Neuronal stem cell (in vitro differentiated cells): ENCODE data around the gene NAALADL2.

Source experiments
- DNase-seq: peaks from one replicate; pipeline ENCODE4 v3.0.0-alpha.2; 2013; ENCODE audit warnings: low spot score
- H2AFZ ChIP-seq: one replicate; pipeline ENCODE4 v1.6.1; 2013; ENCODE audit warnings: mild to moderate bottlenecking, low read length, inconsistent platforms
- H2AK5ac ChIP-seq: 2 replicates; pipeline ENCODE4 v1.6.1; 2013; ENCODE audit warnings: low read depth, mild to moderate bottlenecking, inconsistent platforms, low read length, moderate library complexity, mixed read lengths
- H2BK120ac ChIP-seq: 2 replicates; pipeline ENCODE4 v1.6.1; 2013; ENCODE audit warnings: low read depth, mild to moderate bottlenecking, inconsistent platforms, low read length, moderate library complexity, mixed read lengths
- H2BK12ac ChIP-seq: one replicate; pipeline ENCODE4 v1.6.1; 2013; ENCODE audit warnings: low read length, inconsistent platforms
- H2BK15ac ChIP-seq: 2 replicates; pipeline ENCODE4 v1.6.1; 2013; ENCODE audit warnings: mild to moderate bottlenecking, low read length, inconsistent platforms, mixed read lengths
- H2BK5ac ChIP-seq: one replicate; pipeline ENCODE4 v1.6.1; 2013; ENCODE audit warnings: inconsistent platforms, mild to moderate bottlenecking, low read length, moderate library complexity
- H3K14ac ChIP-seq: one replicate; pipeline ENCODE4 v1.6.1; 2013; ENCODE audit warnings: low read length, inconsistent platforms
- H3K18ac ChIP-seq: 2 replicates; pipeline ENCODE4 v1.6.1; 2013; ENCODE audit warnings: low read length, inconsistent platforms
- H3K23ac ChIP-seq: 2 replicates; pipeline ENCODE4 v1.6.1; 2013; ENCODE audit warnings: low read depth, mild to moderate bottlenecking, mixed read lengths, low read length, inconsistent platforms; ENCODE audit not compliant: poor library complexity
- H3K27ac ChIP-seq: replicated peaks from 3 replicates; pipeline ENCODE4 v1.5.1; 2013; ENCODE audit warnings: low read length, inconsistent platforms
- H3K27me3 ChIP-seq, 3 experiments: 2 replicates each; pipeline ENCODE4 v1.6.1; 2013; ENCODE audit warnings: low read length in 3 of 3, mild to moderate bottlenecking in 2 of 3, inconsistent platforms in 1 of 3, low read depth in 1 of 3, mixed read lengths in 1 of 3, moderate library complexity in 1 of 3; ENCODE audit not compliant: control insufficient read depth in 3 of 3, insufficient read depth in 3 of 3
- H3K36me3 ChIP-seq, 2 donors: replicated peaks in 1 of 2; 2 replicates each; pipeline ENCODE4 v1.6.1; 2013; ENCODE audit warnings: low read length in 2 of 2; ENCODE audit not compliant: control insufficient read depth in 2 of 2, insufficient read depth in 2 of 2
- H3K4ac ChIP-seq: 2 replicates; pipeline ENCODE4 v1.6.1; 2013; ENCODE audit warnings: inconsistent platforms, mild to moderate bottlenecking, low read length, moderate library complexity
- H3K4me1 ChIP-seq, 2 donors: 1 replicate in 1 of 2; 2 replicates in 1 of 2; pipeline ENCODE4 v1.6.1; 2013; ENCODE audit warnings: low read length in 2 of 2, low read depth in 1 of 2; ENCODE audit not compliant: control insufficient read depth in 2 of 2, insufficient read depth in 1 of 2
- H3K4me2 ChIP-seq: one replicate; pipeline ENCODE4 v1.6.1; 2013; ENCODE audit warnings: mild to moderate bottlenecking, low read length, inconsistent platforms; ENCODE audit not compliant: insufficient read depth, poor library complexity, severe bottlenecking
- H3K4me3 ChIP-seq, 2 donors: 2 replicates each; pipeline ENCODE4 v1.5.1; 2013; ENCODE audit warnings: low read length in 2 of 2, mild to moderate bottlenecking in 2 of 2, inconsistent platforms in 1 of 2, moderate library complexity in 1 of 2
- H3K79me1 ChIP-seq: one replicate; pipeline ENCODE4 v1.6.1; 2013; ENCODE audit warnings: low read depth, mild to moderate bottlenecking, inconsistent platforms, low read length, moderate library complexity
- H3K9ac ChIP-seq: one replicate; pipeline ENCODE4 v1.6.1; 2013; ENCODE audit warnings: mild to moderate bottlenecking, low read depth, low read length, inconsistent platforms; ENCODE audit not compliant: poor library complexity
- H3K9me3 ChIP-seq, 2 donors: replicated peaks in 1 of 2; 2 replicates each; pipeline versions ENCODE3 to v1.6.1; 2013; ENCODE audit warnings: low read length in 2 of 2, mild to moderate bottlenecking in 2 of 2, inconsistent platforms in 1 of 2, low read depth in 1 of 2, mixed read lengths in 1 of 2, moderate library complexity in 1 of 2; ENCODE audit not compliant: control insufficient read depth in 2 of 2, insufficient read depth in 1 of 2
- H4K8ac ChIP-seq: one replicate; pipeline ENCODE4 v1.6.1; 2013; ENCODE audit warnings: low read depth, mild to moderate bottlenecking, inconsistent platforms, low read length, moderate library complexity
- H4K91ac ChIP-seq: one replicate; pipeline ENCODE4 v1.6.1; 2013; ENCODE audit warnings: low read length, low read depth, mild to moderate bottlenecking, inconsistent platforms; ENCODE audit not compliant: poor library complexity
- WGBS, 2 donors: extraction: QIAGEN DNeasy Blood & Tissue Kit; methylation state at CpG; one replicate each; pipeline ENCODE4 v1.1.7; 2013; ENCODE audit warnings: missing lambda C conversion rate in 2 of 2, mixed read lengths in 1 of 2; ENCODE audit not compliant: insufficient read length in 2 of 2, insufficient replicate concordance in 1 of 2; ENCODE audit errors: extremely low coverage in 2 of 2; 5-methylcytosine and 5-hydroxymethylcytosine counted together

The NAALADL2 gene

GRCh38 chr3:174959556-174960065, 100.5 kb downstream of the NAALADL2 start:
- H4K8ac ChIP-seq: no peak overlapping the region
- H2BK12ac ChIP-seq: no peak overlapping the region
- H3K27ac ChIP-seq: no peak overlapping the region
- no peaks in the 10 kb centered on the region for H3K79me1 ChIP-seq
- H2AFZ ChIP-seq: no peak overlapping the region
- H3K4me2 ChIP-seq: no peak overlapping the region
- H3K9ac ChIP-seq: no peak overlapping the region
- no peak overlapping the region for H3K18ac ChIP-seq
- H2BK5ac ChIP-seq: no peak overlapping the region
- no peaks in the 10 kb centered on the region for H3K36me3 ChIP-seq
- H2BK120ac ChIP-seq: no peak overlapping the region
- no peak for DNase-seq
- H3K4ac ChIP-seq: no peak overlapping the region
- no peak overlapping the region for H2BK15ac ChIP-seq
- no peaks in the 10 kb centered on the region for H3K27me3 ChIP-seq
- no peaks in the 10 kb centered on the region for H3K9me3 ChIP-seq
- H2AK5ac ChIP-seq: no peak overlapping the region
- H4K91ac ChIP-seq: no peak overlapping the region
- no peak overlapping the region for H3K4me3 ChIP-seq
- no peak overlapping the region for H3K23ac ChIP-seq
- no peak overlapping the region for H3K14ac ChIP-seq
- WGBS, 2 donors: no CpG with 5 or more reads among the region's 4 CpGs
- no peaks in the 10 kb centered on the region for H3K4me1 ChIP-seq

GRCh38 chr3:174960898-174961297, 101.8 kb downstream of the NAALADL2 start:
- Histone ChIP-seq H3K4ac (no peak overlapping the region), H3K36me3 (no peaks in the 10 kb centered on the region), H3K4me1 (no peaks in the 10 kb centered on the region), H3K14ac (no peak overlapping the region), H2BK120ac (no peak overlapping the region), H4K91ac (no peak overlapping the region), H3K4me3 (no peak overlapping the region), H2AK5ac (no peak overlapping the region), H2BK12ac (no peak overlapping the region), H2BK5ac (no peak overlapping the region), H3K9me3 (no peaks in the 10 kb centered on the region), H2AFZ (no peak overlapping the region), H3K27me3 (no peaks in the 10 kb centered on the region), H3K79me1 (no peaks in the 10 kb centered on the region), H3K9ac (no peak overlapping the region), H4K8ac (no peak overlapping the region), H3K18ac (no peak overlapping the region), H3K27ac (no peak overlapping the region), H3K23ac (no peak overlapping the region), H3K4me2 (no peak overlapping the region), H2BK15ac (no peak overlapping the region)
- WGBS, 2 donors: no CpG with 5 or more reads among the region's 1 CpG
- DNase-seq: no peak

DNA sequence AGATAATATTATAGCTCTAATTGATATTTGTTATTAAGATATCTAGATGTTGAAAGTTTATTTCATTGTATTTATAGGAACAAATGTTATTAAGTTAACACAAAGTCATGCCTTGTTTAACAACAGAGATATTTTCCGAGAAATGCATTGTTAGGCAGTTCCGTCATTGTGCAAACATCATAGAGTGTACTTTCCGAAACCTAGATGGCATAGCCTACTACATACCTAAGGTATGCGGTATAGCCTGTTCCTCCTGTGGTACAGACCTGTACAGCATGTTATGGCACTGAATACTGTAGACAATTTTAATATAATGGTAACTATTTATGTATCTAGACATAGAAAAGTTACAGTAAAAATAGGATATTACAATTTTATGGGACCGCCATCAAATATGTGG, 114.3 kb downstream of the NAALADL2 start:
- H2BK120ac ChIP-seq: no peak overlapping the region
- no peak overlapping the region for H3K23ac ChIP-seq
- no peak overlapping the region for H3K14ac ChIP-seq
- H3K18ac ChIP-seq: no peak overlapping the region
- no peak overlapping the region for H4K91ac ChIP-seq
- no peak overlapping the region for H4K8ac ChIP-seq
- H3K9ac ChIP-seq: no peak overlapping the region
- H3K4ac ChIP-seq: no peak overlapping the region
- H2BK5ac ChIP-seq: no peak overlapping the region
- H3K4me3 ChIP-seq: no peak overlapping the region
- no peaks in the 10 kb centered on the region for H3K36me3 ChIP-seq
- no peak overlapping the region for H2AK5ac ChIP-seq
- DNase-seq: no peak
- no peak overlapping the region for H2AFZ ChIP-seq
- H3K4me1 ChIP-seq: no peaks in the 10 kb centered on the region
- no peak overlapping the region for H3K4me2 ChIP-seq
- no peaks in the 10 kb centered on the region for H3K27me3 ChIP-seq
- H3K9me3 ChIP-seq: no peaks in the 10 kb centered on the region
- no peak overlapping the region for H2BK12ac ChIP-seq
- WGBS, 2 donors: no CpG with 5 or more reads among the region's 5 CpGs
- H3K79me1 ChIP-seq: no peaks in the 10 kb centered on the region
- H3K27ac ChIP-seq: no peak overlapping the region
- no peak overlapping the region for H2BK15ac ChIP-seq

- Histone ChIP-seq H3K18ac (no peak overlapping the region), H3K9ac (no peak overlapping the region), H2BK15ac (no peak overlapping the region), H3K4me3 (no peak overlapping the region), H2BK120ac (no peak overlapping the region), H3K79me1 (no peaks in the 10 kb centered on the region), H3K4ac (no peak overlapping the region), H2BK12ac (no peak overlapping the region), H2AFZ (no peak overlapping the region), H4K8ac (no peak overlapping the region), H3K4me1 (no peaks in the 10 kb centered on the region), H3K36me3 (no peaks in the 10 kb centered on the region), H3K23ac (no peak overlapping the region), H3K14ac (no peak overlapping the region), H2BK5ac (no peak overlapping the region), H3K27me3 (no peaks in the 10 kb centered on the region), H3K27ac (no peak overlapping the region), H3K4me2 (no peak overlapping the region), H2AK5ac (no peak overlapping the region), H4K91ac (no peak overlapping the region), H3K9me3 (no peaks in the 10 kb centered on the region)
- no peak for DNase-seq
Observed at GRCh38 chr3:174986685-174987084, 127.6 kb downstream of the NAALADL2 start.
